BJ (cell line): ENCODE measurements around the gene RNF34. TPM values are rescaled to one million over a fixed set of nuclear protein-coding genes. Genes with fewer than 3 reads are reported as not detected.

Experiments used
- CTCF ChIA-PET: fragments of 350-600 bp; formaldehyde crosslinking; extraction: SDS; loops from one replicate; lab custom pipeline; 2021; ENCODE audit warnings: antibody characterized with exemption, inconsistent platforms; lab: Yijun Ruan, JAX
- POLR2A ChIA-PET: fragments of 300-600 bp; sonication (Branson Sonifier 250); formaldehyde crosslinking; extraction: SDS; loops from one replicate; lab custom pipeline; 2021; ENCODE audit warnings: antibody characterized with exemption; lab: Charles Lee
- DNase-seq: peaks from one replicate; pipeline ENCODE4 v3.0.0-alpha.2; 2011; ENCODE audit warnings: low read depth
- H3K27me3 ChIP-seq: 2 replicates; pipeline ENCODE4 v1.6.0; 2011; ENCODE audit warnings: low read length; ENCODE audit not compliant: control insufficient read depth, insufficient read depth
- H3K36me3 ChIP-seq: 2 replicates; pipeline ENCODE4 v1.5.1; 2011; ENCODE audit warnings: low read length; ENCODE audit not compliant: control insufficient read depth, insufficient read depth
- H3K4me3 ChIP-seq: 2 replicates; pipeline ENCODE4 v1.5.1; 2011; ENCODE audit warnings: low read depth, mild to moderate bottlenecking, control low read depth, low read length
- CTCF ChIP-seq: IDR thresholded peaks from 2 replicates; pipeline ENCODE4 v1.5.1; 2011; ENCODE audit warnings: low read depth, mild to moderate bottlenecking, control low read depth, inconsistent platforms, low read length, moderate library complexity; ENCODE audit not compliant: insufficient read depth
- polyA plus RNA-seq: library from polyadenylated mRNA; depleted of rRNA; stranded (reverse); fragments of >200 nt; gene quantifications from 2 replicates; pipeline ENCODE4 v1.2.3, GENCODE V29; 2011

Gene RNF34
- polyA plus RNA-seq, 1 experiment, result 80.3 TPM

DNA sequence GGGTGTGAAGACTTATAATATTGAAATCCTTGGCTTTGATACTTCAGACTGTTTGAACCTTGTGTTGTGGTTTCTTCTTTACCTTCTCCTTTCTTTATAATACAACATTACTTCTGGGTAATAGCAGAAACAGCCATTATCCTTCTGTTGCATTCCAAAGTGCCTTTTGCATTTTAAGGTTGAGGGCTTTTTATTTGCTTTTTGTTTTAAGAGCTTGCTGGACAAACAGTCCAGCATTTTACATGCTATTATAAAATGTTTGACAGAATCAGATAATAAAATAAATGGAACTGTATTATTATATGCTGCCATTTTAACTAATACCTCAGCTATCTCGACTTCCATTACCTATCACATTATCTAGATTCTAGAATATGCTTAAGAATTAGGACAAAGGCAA lies 14.0 kb downstream of the RNF34 start:
- Histone ChIP-seq H3K4me3 (no peak overlapping the region), H3K27me3 (no peaks in the 10 kb centered on the region), H3K36me3 (peaks cover 12% of the 10 kb centered on the region)
- TF ChIP-seq CTCF, result no peak
- DNase-seq, result no peak
- ChIA-PET POLR2A (no interaction called here), CTCF (no interaction called here)

DNA sequence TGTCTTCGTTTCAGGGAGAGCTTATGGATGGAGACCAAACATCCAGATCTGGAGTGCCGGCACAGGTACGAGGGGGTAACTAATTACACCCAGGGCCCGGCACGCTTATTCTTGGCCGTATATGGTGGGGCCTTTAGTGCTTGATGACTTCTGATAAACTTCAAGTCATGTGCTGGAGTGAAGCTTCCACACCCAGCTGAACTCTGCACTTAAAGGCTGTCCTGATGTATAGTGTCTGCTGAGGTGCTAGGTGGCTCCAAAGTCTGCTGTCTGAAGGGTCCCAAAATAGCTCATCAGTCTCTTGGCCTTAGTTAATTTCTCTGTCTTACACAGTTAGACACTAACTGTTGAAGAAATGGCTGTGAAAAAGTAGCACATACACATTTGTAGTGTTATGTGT lies 17.9 kb downstream of the RNF34 start:
- Histone ChIP-seq H3K36me3 (peaks cover 14% of the 10 kb centered on the region), H3K27me3 (no peaks in the 10 kb centered on the region), H3K4me3 (no peak overlapping the region)
- ChIA-PET POLR2A (no interaction called here), CTCF (interaction anchor here (1.3 to 1.4 kb wide), 2 partner anchors 15 to 64 kb away, joined by 4 to 5 read pairs; no protein-coding TSS in a partner anchor)
- no peak for TF ChIP-seq CTCF
- DNase-seq, result no peak

- Histone ChIP-seq H3K36me3 (peaks cover 20% of the 10 kb centered on the region), H3K27me3 (no peaks in the 10 kb centered on the region), H3K4me3 (no peak overlapping the region)
- DNase-seq, result no peak
- CTCF ChIA-PET, result no interaction called here
- no peak for TF ChIP-seq CTCF
- POLR2A ChIA-PET, result no interaction called here
Measured at GRCh38 chr12:121420109-121420508, 20.2 kb downstream of the RNF34 start.

- no peak for DNase-seq
- no peaks in the 10 kb centered on the region for H3K27me3 ChIP-seq
- no peak for TF ChIP-seq CTCF
- ChIA-PET CTCF (interaction anchor here (1.1 to 1.4 kb wide), 3 partner anchors 12 to 70 kb away, joined by 3 to 4 read pairs (median 4); no protein-coding TSS in a partner anchor), POLR2A (no interaction called here)
- peaks cover 15% of the 10 kb centered on the region for H3K36me3 ChIP-seq
- no peak overlapping the region for H3K4me3 ChIP-seq
Measured at GRCh38 chr12:121423253-121423652, 23.3 kb downstream of the RNF34 start.

GRCh38 chr12:121423682-121424623 lies 24.0 kb downstream of the RNF34 start:
- no peak for TF ChIP-seq CTCF
- Histone ChIP-seq H3K4me3 (no peak overlapping the region), H3K36me3 (peaks cover 16% of the 10 kb centered on the region), H3K27me3 (no peaks in the 10 kb centered on the region)
- POLR2A ChIA-PET, result interaction anchor here (0.6 kb wide), 1 partner anchor 59 kb away, joined by 3 read pairs; no protein-coding TSS in a partner anchor
- CTCF ChIA-PET, result interaction anchor here (1.0 to 1.4 kb wide), 4 partner anchors 12 to 95 kb away, joined by 3 to 4 read pairs (median 4); no protein-coding TSS in a partner anchor
- DNase-seq, result no peak
